Activated naive CD8-positive, alpha-beta T cell treated with anti-CD3 and anti-CD28 coated beads, Interleukin-2, amount 50 U/mL, for 24 hours (primary cell): ENCODE measurements around the gene GARNL3.

Source experiments
- ATAC-seq: fragments of 150-1000 bp; cut with Tn5 transposase; one replicate; pipeline ENCODE4 v1.10.0; 2021
- DNase-seq: peaks from one replicate; pipeline ENCODE4 v3.0.0; 2021
- H3K27ac Mint-ChIP-seq: one replicate; pipeline ENCODE4 v1.8.0; 2021; ENCODE audit warnings: mild to moderate bottlenecking, mixed read lengths
- H3K27me3 Mint-ChIP-seq: one replicate; pipeline ENCODE4 v1.8.0; 2021; ENCODE audit warnings: mixed read lengths
- H3K36me3 Mint-ChIP-seq: one replicate; pipeline ENCODE4 v1.8.0; 2021; ENCODE audit warnings: low read depth, mixed read lengths
- H3K4me1 Mint-ChIP-seq: one replicate; pipeline ENCODE4 v1.8.0; 2021; ENCODE audit warnings: mixed read lengths
- H3K4me3 Mint-ChIP-seq: one replicate; pipeline ENCODE4 v1.8.0; 2021; ENCODE audit warnings: mild to moderate bottlenecking, moderate library complexity, mixed read lengths
- H3K9me3 Mint-ChIP-seq: one replicate; pipeline ENCODE4 v1.8.0; 2021; ENCODE audit warnings: mixed read lengths

GARNL3 gene

GRCh38 chr9:127264462-127265219, at the start of gene GARNL3:
Gene GARNL3 (plus strand): TSS chr9:127264774. CDS start chr9:127264878, 104 bp downstream.
- ATAC-seq (no peak), DNase-seq (no peak)
- Mint-ChIP-seq H3K27ac (no peak within 1 kb of the TSS), H3K36me3 (no peaks in the 10 kb centered on the region), H3K4me1 (no peaks in the 10 kb centered on the region), H3K9me3 (no peaks in the 10 kb centered on the region), H3K4me3 (no peak within 1 kb of the TSS), H3K27me3 (no peaks in the 10 kb centered on the region)

- no peaks in the 10 kb centered on the region for H3K36me3 Mint-ChIP-seq
- ATAC-seq = no peak
- H3K4me1 Mint-ChIP-seq = no peaks in the 10 kb centered on the region
- H3K27ac Mint-ChIP-seq = no peak overlapping the region
- H3K4me3 Mint-ChIP-seq = no peak overlapping the region
- peaks cover 5% of the 10 kb centered on the region for H3K27me3 Mint-ChIP-seq
- H3K9me3 Mint-ChIP-seq = no peaks in the 10 kb centered on the region
- DNase-seq = no peak
These were observed 49.0 kb upstream of the GARNL3 start for GRCh38 chr9:127215268-127216209.

DNA sequence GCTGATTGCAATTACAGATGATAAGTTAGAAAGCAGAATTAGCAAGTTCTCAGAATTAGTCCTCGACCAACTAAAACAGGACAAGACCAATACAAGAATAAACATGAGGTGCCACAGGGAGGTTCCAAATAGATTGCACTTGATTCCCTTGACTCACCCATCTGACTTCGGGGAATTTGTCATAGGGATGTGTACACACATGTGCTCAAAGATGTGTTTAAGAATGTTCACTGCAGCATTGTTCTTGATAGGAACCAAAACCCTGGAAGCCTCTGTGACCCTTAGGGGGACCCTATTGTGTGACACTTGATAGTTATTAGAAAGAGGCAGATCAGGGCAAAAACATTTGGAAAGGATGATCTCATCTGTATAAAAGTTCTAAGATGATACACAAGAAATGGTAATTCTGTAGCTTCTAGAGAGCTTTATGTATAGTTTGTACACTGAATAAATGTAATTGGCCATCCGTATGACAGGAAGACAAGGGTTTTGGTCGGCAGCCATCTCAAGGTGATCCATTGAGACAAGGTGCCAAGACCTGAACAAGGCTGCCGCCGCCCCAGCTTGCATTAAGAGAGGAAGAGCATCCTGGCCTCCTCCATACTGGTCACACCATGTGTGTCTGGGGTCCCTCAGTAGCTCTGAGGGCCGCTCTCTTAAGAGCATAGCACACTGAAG, 48.2 kb upstream of the GARNL3 start:
- Mint-ChIP-seq H3K27me3 (peaks cover 3% of the 10 kb centered on the region), H3K27ac (no peak overlapping the region), H3K36me3 (no peaks in the 10 kb centered on the region), H3K4me3 (no peak overlapping the region), H3K4me1 (no peaks in the 10 kb centered on the region), H3K9me3 (no peaks in the 10 kb centered on the region)
- no peak for DNase-seq
- ATAC-seq = no peak

- ATAC-seq = no peak
- Mint-ChIP-seq H3K9me3 (no peaks in the 10 kb centered on the region), H3K36me3 (no peaks in the 10 kb centered on the region), H3K27me3 (peaks cover 3% of the 10 kb centered on the region), H3K27ac (no peak overlapping the region), H3K4me3 (no peak overlapping the region), H3K4me1 (peaks cover under 1% of the 10 kb centered on the region)
- DNase-seq = no peak
These were observed 47.7 kb upstream of the GARNL3 start for GRCh38 chr9:127216888-127217217.

GRCh38 chr9:127218818-127219217, 45.8 kb upstream of the GARNL3 start:
- Mint-ChIP-seq H3K27me3 (peaks cover 7% of the 10 kb centered on the region), H3K4me1 (peaks cover 12% of the 10 kb centered on the region), H3K36me3 (no peaks in the 10 kb centered on the region), H3K27ac (no peak overlapping the region), H3K9me3 (no peaks in the 10 kb centered on the region), H3K4me3 (no peak overlapping the region)
- ATAC-seq (no peak), DNase-seq (no peak)

DNA sequence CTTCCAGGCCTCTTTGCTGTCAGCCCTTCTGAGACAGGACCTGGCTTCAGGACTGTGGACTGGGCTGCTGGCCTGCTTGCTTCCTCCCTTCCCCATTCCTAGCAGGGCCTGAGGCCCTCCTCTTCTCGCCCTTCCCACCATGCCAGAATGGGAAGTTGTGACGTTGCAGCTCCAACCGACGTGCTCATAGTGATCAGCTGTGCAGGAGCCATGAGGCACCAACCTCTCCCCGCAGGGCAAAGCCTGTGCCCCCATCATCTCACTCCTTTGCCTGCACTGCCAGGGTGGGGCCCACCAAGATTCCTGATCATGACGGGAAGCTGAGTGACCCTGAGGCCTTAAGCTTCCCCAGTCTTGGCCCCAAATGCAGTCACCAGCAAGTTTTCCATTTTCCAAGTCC, 45.1 kb upstream of the GARNL3 start:
- H3K27me3 Mint-ChIP-seq = peaks cover 6% of the 10 kb centered on the region
- no peak for DNase-seq
- H3K4me3 Mint-ChIP-seq = no peak overlapping the region
- no peak overlapping the region for H3K27ac Mint-ChIP-seq
- H3K9me3 Mint-ChIP-seq = no peaks in the 10 kb centered on the region
- H3K4me1 Mint-ChIP-seq = peaks cover 16% of the 10 kb centered on the region
- no peaks in the 10 kb centered on the region for H3K36me3 Mint-ChIP-seq
- ATAC-seq = no peak

- H3K36me3 Mint-ChIP-seq = no peaks in the 10 kb centered on the region
- no peak overlapping the region for H3K27ac Mint-ChIP-seq
- no peak for ATAC-seq
- no peaks in the 10 kb centered on the region for H3K9me3 Mint-ChIP-seq
- H3K4me3 Mint-ChIP-seq = no peak overlapping the region
- no peak for DNase-seq
- peaks cover 23% of the 10 kb centered on the region for H3K4me1 Mint-ChIP-seq
- H3K27me3 Mint-ChIP-seq = peaks cover 15% of the 10 kb centered on the region
These were observed 42.9 kb upstream of the GARNL3 start for GRCh38 chr9:127221695-127222094.

DNA sequence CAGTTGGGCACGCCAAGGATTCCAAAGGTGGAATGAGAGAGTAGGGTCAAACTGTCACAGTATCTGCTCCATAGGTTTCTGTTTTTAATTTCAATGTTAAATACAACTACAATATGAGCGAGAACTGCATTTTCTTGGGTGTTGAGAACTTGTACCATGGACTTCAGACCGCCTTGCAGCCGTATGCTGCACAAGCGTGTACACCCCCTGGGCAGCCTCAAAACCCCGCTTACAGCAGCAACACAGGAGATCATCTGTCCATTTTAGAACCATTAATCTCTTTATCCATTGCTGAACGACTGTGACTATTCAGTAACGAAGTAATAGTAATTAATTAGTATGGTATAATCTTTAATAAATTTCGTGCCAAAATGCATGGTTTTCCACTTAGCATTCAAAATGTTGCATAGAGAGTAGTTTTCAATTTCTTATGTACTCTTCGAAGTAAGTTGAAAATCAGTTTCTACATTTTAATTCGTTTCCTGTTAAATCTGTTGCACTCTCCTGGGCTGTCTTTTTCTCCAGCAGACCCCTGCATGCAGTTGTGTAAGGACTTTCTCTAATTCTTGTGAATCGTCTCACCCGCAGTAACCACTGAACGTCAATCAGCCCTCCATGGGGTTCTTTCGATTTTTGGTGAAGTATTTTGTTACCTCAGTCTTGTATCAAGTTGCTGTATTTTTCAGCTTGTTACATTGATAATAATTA, 42.0 kb upstream of the GARNL3 start:
- H3K27ac Mint-ChIP-seq = no peak overlapping the region
- DNase-seq (no peak), ATAC-seq (no peak)
- no peaks in the 10 kb centered on the region for H3K36me3 Mint-ChIP-seq
- no peak overlapping the region for H3K4me3 Mint-ChIP-seq
- peaks cover 23% of the 10 kb centered on the region for H3K4me1 Mint-ChIP-seq
- peaks cover 15% of the 10 kb centered on the region for H3K27me3 Mint-ChIP-seq
- H3K9me3 Mint-ChIP-seq = no peaks in the 10 kb centered on the region

DNA sequence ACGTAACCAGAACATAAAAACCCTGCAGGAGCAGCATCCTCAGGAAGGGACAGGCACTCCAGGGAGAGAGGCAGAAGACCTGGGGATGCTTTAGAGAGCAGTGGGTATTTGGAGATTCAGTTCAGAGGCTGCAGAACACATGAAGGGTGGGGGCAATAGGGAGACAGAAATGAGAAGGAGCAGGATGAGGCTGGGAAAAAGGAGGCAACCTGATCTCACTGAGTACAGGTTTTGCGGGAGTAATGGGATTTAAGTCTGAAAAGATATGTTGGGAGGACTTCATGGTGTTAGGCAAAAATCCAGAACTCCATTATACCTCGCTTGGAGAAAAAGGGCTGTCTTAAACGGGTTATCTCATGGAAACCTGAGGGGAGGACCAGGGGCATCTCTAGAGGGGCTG, 41.3 kb upstream of the GARNL3 start:
- no peaks in the 10 kb centered on the region for H3K36me3 Mint-ChIP-seq
- no peak for DNase-seq
- peaks cover 23% of the 10 kb centered on the region for H3K4me1 Mint-ChIP-seq
- no peaks in the 10 kb centered on the region for H3K9me3 Mint-ChIP-seq
- H3K27me3 Mint-ChIP-seq = peaks cover 15% of the 10 kb centered on the region
- no peak for ATAC-seq
- H3K27ac Mint-ChIP-seq = no peak overlapping the region
- H3K4me3 Mint-ChIP-seq = no peak overlapping the region

GRCh38 chr9:127223810-127224177, 40.8 kb upstream of the GARNL3 start:
- Mint-ChIP-seq H3K27me3 (peaks cover 15% of the 10 kb centered on the region), H3K27ac (no peak overlapping the region), H3K36me3 (no peaks in the 10 kb centered on the region), H3K4me1 (peaks cover 23% of the 10 kb centered on the region), H3K4me3 (peak overlapping the region; percentile 77), H3K9me3 (no peaks in the 10 kb centered on the region)
- ATAC-seq (no peak), DNase-seq (no peak)

DNA sequence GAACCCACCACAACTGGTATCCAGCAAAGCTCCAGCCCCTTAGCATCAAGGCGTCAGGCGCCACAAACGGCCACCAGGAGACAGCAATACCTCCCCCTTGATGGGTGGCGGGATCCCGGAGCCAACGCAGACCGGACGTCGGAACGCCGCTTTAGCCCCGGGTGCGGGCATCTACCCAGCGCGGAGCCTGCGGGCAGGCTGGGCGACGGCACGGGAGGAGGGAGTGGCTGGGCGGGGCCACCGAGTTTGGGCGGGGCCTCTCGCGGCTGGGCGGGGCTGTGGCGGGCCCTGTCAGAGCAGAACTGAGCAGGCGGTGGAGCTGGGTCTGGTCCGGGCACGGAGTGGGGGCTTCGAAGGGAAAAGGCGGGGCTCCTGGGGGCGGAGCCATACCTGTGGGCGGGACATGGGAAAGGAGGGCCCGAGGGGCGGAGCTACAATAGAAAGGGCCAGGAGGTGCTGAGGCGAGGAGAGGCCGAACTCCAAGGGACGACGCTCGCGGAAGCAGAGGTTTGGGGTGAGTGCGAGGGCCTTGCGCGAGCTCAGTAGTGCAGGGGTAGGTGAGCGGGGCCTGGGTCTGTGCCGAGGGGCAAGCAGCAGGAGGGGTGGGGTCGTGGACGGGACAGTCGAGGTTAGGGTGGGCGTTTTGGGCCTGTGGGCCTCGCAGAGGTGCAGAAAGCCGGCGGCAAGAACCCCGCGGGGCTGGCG, 40.2 kb upstream of the GARNL3 start:
- peaks cover 17% of the 10 kb centered on the region for H3K27me3 Mint-ChIP-seq
- H3K4me1 Mint-ChIP-seq = peaks cover 23% of the 10 kb centered on the region
- ATAC-seq = peak; percentile 74
- no peaks in the 10 kb centered on the region for H3K9me3 Mint-ChIP-seq
- peak overlapping the region; percentile 77 for H3K4me3 Mint-ChIP-seq
- H3K36me3 Mint-ChIP-seq = no peaks in the 10 kb centered on the region
- H3K27ac Mint-ChIP-seq = peak overlapping the region; percentile 52
- DNase-seq = peak; percentile 85

GRCh38 chr9:127224883-127225739, 39.5 kb upstream of the GARNL3 start:
- Mint-ChIP-seq H3K27ac (no peak overlapping the region), H3K27me3 (peaks cover 20% of the 10 kb centered on the region), H3K4me1 (peaks cover 23% of the 10 kb centered on the region), H3K36me3 (no peaks in the 10 kb centered on the region), H3K4me3 (peak overlapping the region; percentile 77), H3K9me3 (no peaks in the 10 kb centered on the region)
- ATAC-seq = peak; percentile 76
- DNase-seq = peak; percentile 94
